Eye (tissue), 1 donor: ENCODE measurements around the gene ARHGDIB.

Experiments
- DNase-seq: peaks from one replicate; pipeline ENCODE4 v3.0.0-alpha.2; 2015

ARHGDIB gene

GRCh38 chr12:14961466-14962152, at the start of gene ARHGDIB:
ARHGDIB (minus strand) TSS chr12:14961601; CDS start chr12:14950712, 10,889 bp downstream.
- peak; percentile 9 for DNase-seq

- no peak for DNase-seq
Measured at GRCh38 chr12:15011162-15011561, 49.8 kb upstream of the ARHGDIB start.

- DNase-seq: no peak
Measured at GRCh38 chr12:15007551-15007950, 46.1 kb upstream of the ARHGDIB start.

- no peak for DNase-seq
Measured at GRCh38 chr12:15005064-15005463, 43.7 kb upstream of the ARHGDIB start.

- no peak for DNase-seq
Measured at GRCh38 chr12:15004421-15004820, 43.0 kb upstream of the ARHGDIB start.

GRCh38 chr12:15001733-15002382, 40.5 kb upstream of the ARHGDIB start:
- peak; percentile 73 for DNase-seq

- DNase-seq: no peak
Measured at GRCh38 chr12:15000575-15000974, 39.2 kb upstream of the ARHGDIB start.

- DNase-seq: no peak
Measured at GRCh38 chr12:14999695-15000365, 38.4 kb upstream of the ARHGDIB start.

- DNase-seq: no peak
Measured at GRCh38 chr12:14999021-14999694, 37.8 kb upstream of the ARHGDIB start.

- no peak for DNase-seq
Measured at GRCh38 chr12:14997998-14998397, 36.6 kb upstream of the ARHGDIB start.

GRCh38 chr12:14995583-14996425, 34.4 kb upstream of the ARHGDIB start:
- DNase-seq: peak; percentile 81

GRCh38 chr12:14994610-14995009, 33.2 kb upstream of the ARHGDIB start:
- no peak for DNase-seq

- DNase-seq: no peak
Measured at GRCh38 chr12:14993537-14994266, 32.3 kb upstream of the ARHGDIB start.

GRCh38 chr12:14993117-14993516, 31.7 kb upstream of the ARHGDIB start:
- DNase-seq: no peak

- DNase-seq: no peak
Measured at GRCh38 chr12:14992673-14993072, 31.3 kb upstream of the ARHGDIB start.

- no peak for DNase-seq
Measured at GRCh38 chr12:14991069-14991468, 29.7 kb upstream of the ARHGDIB start.

- no peak for DNase-seq
Measured at GRCh38 chr12:14989790-14990189, 28.4 kb upstream of the ARHGDIB start.

- DNase-seq: no peak
Measured at GRCh38 chr12:14988035-14988434, 26.6 kb upstream of the ARHGDIB start.

GRCh38 chr12:14986449-14986848, 25.0 kb upstream of the ARHGDIB start:
- no peak for DNase-seq

- DNase-seq: no peak
Measured at GRCh38 chr12:14984766-14985285, 23.4 kb upstream of the ARHGDIB start.

- no peak for DNase-seq
Measured at GRCh38 chr12:14984036-14984435, 22.6 kb upstream of the ARHGDIB start.

- DNase-seq: no peak
Measured at GRCh38 chr12:14982991-14983390, 21.6 kb upstream of the ARHGDIB start.
